GM18507 (cell line): ENCODE data around the gene ST6GALNAC3.

Experiments used
- DNase-seq: peaks from one replicate; pipeline ENCODE4 v3.0.0; 2011; ENCODE audit warnings: low read depth; ENCODE audit not compliant: insufficient read length; ENCODE audit errors: extremely low spot score
- FAIRE-seq: peaks from 2 replicates; lab custom pipeline; 2011; peaks lifted over from hg19 to GRCh38; lab: Jason Lieb, UNC

Gene ST6GALNAC3

DNA sequence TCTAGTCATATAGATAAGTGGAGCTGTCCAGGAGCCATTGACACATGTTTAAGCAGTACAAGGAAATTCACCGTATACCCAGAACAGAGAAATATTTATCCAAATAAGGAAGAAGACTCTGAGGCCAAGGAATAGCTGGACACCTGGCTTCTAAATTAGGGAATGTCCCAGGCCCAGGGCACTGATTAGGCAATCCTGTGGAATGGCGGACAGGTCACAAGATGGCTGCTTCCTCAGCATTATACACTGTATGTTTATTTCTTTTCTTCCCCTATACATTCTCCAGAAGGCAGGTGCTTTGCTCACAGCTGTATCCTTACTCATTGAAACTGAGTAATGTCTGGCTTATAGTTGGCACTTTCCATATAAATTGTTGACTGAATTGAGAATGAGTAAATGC lies 59.4 kb downstream of the ST6GALNAC3 start:
- FAIRE-seq (no peak), DNase-seq (no peak)

DNA sequence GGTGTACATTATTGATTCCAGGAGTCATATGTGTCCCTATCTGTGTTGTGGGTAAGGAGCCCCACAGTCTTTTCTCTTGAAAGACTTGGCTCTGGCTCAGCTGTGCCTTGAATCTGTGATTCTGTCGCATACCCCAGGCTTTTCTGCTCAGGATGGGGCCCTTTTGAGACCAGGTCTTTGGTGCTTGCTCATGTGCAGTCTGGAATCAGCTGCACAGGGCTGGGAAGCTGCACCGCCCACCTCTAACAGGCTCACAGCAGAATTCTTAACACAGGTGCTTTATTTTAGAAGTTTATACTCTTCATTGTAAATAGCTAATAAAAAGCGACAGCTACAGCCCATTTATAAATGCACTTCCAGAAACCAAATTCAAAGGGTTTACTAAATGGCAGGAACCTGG lies 61.3 kb downstream of the ST6GALNAC3 start:
- no peak for DNase-seq
- FAIRE-seq: no peak

DNA sequence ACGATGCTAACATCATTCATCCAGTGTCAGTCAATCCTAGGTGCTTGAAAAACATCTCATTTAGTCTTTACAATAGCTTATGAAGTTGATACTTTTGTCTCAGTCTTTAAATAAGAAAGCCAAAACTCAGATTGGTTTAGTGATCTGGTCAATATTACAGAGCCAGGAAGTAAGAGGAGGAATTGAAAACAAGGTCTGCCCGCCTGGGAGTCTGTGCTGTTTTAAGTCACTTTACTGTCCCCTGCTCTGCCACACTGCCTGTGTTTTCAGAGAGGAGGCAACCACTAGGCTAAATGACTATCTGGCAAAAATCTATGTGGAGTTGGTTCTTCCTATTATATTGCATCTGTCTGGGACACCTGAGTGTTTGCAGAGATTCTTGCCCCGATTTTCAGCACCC lies 62.3 kb downstream of the ST6GALNAC3 start:
- DNase-seq: no peak
- FAIRE-seq: no peak

DNA sequence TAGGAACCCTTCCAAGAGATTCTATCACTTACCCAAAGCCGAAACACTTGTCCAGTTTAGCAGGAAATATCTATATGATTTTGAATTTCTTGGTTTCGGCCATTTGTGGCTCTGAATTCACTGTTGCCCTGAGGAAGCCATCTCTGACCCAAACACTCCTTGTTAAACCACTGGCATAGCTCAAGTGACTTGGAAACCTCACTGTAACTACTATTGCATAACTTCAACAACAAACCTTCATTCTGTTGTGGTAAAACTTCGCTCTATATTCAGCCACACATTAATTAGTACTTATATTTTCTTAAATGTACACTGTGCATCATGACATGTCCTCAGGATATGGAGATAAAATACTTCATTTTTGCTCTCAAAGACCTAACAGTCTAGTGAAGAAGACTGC lies 63.2 kb downstream of the ST6GALNAC3 start:
- DNase-seq (no peak), FAIRE-seq (no peak)

DNA sequence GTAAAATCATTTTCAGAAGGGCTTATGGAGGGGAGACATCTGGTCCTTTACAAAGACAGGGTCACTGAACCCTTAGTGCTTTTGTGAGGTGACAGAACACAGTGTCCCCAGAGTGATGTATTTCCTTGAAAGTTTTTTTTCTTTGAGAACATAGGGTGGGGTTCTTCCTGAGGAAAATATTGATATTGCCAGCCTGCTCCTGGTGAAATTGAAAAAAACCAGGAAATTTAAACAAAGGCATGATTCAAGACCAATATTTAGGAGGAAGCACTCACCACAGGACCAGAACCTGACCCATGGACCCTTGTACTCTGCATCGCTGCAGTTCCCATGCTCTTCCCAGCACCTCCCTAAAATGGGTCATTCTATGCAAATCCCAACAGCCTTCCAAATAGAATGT lies 63.7 kb downstream of the ST6GALNAC3 start:
- DNase-seq: no peak
- no peak for FAIRE-seq

DNA sequence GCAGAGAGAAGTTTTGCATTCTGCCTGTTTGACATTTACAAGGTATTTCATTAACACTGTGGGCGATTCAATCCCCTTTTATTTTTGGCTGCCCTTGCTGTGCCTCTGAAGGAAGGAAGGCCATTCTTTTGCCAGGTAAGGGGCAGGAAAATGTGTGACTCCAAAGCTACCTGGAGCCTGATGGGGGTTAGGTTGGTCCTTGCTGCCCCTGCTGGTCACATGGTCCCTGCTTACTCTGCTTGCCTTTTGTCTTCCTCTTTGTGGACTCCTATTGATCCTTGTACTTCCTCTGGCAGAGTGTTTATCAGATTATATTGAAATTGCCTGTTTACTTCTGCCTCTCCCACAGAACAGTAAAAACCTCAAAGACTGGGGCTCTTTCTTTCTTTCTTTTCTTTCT lies 65.7 kb downstream of the ST6GALNAC3 start:
- FAIRE-seq (no peak), DNase-seq (no peak)

DNA sequence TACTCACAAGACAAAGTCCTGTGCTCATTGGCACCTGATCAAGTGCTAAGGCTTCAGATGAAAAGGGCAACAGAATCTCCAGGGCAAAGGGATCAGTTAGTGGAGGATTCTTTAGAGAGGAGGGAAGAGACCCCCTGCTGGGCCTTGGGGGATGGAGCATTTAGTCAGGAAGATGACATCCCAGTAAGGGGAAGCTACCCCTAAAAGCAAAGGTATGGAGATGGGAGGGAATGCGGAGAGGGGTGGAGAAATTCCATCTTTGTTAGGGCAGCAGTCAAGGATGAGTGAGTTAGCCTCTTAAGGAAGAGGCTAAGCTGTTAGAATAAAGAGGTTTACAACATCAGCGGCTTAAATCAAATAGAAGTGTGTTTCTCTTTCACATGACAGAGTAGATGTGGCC lies 67.4 kb downstream of the ST6GALNAC3 start:
- no peak for DNase-seq

DNA sequence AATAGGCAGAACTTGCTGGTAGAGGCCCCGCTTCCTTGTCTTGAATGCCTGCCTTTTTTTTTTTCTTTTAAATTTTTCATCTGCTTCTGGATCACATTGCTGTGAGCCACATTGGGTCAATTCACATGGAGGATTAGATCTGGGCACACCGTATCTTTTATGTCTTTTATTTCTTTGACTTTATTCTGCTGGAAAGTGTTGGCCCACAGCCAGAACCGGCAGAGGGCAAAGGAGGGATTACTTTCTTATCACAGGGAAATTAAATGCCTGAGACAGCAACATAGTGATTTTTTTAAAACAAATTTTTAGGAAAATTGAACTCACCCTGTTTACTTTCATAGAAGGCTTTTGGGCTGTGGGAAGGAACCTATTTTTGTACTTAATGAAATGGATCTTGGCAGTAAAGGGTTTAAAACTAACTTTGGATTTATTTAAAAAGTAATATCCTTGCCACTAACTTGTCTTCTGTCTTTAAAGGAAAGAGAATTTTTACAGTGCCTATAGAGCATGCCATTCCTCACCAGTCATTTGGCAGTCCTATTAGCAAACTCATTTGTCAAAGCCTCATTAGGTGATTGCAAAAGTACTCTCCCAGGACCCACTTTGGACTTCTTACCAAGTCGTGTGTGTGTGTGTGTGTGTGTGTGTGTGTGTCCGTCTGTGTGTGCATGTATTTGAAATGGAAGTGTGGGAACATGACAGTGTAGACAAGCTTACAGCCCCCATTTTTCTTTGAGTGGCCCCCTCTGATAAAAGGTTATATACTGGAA lies 68.4 kb downstream of the ST6GALNAC3 start:
- FAIRE-seq (no peak), DNase-seq (no peak)

More for the DNA sequence above, 67.4 kb downstream of the ST6GALNAC3 start:
- no peak for FAIRE-seq

DNA sequence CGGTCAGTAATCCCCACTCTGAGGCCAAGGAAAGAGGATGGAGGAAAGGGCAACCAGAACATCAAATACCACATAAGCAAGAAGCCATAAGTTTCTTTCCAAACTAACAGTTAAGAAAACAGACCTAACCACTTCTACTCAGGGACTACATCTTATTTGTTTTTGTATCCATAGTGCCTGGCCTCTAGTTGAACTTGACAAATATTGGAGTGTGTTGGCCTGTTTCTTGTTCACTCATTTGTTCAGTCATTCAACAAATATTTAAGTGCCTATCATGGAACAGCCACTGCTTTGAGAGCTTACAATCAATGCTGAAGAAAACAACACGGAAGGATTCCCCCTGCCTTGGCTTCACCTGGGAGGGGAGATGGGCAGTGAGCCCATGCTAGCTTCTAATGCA lies 69.7 kb downstream of the ST6GALNAC3 start:
- no peak for FAIRE-seq
- no peak for DNase-seq

DNA sequence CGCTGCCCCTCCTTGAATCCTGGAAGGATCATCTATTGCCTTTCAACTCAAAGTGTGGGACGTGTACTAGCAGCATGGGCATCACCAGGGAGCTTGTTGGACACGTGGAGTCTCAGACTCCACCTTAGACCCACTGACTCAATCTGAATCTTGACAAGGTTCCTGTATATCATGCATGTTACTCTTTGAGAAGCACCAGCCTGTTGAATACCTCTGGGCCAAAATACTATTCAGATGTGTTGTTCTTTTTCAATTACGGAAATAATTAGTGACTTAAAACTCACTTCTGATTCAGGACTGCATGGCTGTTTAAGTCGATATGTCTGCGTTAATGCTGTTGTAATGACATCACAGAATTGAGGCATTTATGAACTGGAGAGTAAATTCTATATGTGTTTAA lies 70.8 kb downstream of the ST6GALNAC3 start:
- FAIRE-seq: no peak
- no peak for DNase-seq

DNA sequence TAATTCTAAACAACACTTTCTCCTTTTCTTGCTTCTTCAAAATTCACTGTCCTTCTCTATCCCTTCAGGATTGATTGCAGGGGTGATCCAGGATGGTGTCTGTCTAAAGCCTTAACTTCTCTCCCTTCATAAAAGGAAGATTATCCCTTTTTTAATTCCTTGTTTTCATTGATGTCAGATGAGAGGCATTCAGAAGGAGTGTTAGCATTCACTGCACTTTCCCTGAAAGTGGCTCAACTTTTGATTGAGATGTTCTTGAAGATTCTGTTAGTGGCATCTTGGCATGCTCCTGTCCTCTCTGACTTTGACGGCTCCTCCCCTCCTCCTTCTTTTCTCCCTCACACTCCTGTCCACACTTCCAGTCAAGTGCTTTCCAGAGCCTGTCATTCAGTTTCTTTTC lies 71.6 kb downstream of the ST6GALNAC3 start:
- no peak for FAIRE-seq
- no peak for DNase-seq

DNA sequence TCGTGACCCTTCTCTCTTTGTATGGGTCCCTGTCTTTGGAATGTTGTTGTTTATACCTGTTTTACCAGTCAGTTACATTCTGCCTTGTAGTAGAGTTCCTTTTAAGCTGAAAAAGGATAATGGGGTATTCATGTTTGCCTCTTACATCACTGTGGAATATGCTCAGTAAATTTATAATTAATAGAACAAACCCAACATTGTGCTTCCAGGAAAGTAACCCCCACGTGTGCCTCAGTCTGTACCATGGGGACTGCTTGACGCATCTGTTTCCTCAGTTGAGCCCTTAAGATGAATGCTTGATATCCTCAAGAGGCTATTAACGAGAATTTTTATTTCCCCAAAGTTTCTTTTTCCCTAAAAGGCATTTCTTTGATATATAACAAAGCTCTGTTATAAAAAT lies 73.4 kb downstream of the ST6GALNAC3 start:
- no peak for DNase-seq
- no peak for FAIRE-seq

DNA sequence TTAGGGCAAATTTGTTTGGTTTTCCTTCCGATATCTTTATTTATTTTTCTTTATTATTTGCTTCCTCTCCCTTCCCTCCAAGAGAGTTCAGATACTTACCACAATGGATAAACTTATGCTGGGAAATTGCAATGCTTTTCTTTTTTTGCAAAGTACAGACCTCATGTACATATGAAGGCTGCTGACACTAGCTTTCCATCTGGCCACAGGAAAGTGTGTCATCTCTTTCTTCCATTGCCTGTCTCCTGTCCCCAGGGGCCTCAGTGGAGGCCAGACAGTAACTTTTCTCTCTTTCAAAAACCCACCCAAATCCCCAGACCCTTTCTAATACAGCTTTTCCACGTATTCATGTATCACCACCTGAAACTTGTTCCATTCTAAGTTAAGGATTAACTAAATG lies 73.9 kb downstream of the ST6GALNAC3 start:
- DNase-seq: no peak
- no peak for FAIRE-seq

DNA sequence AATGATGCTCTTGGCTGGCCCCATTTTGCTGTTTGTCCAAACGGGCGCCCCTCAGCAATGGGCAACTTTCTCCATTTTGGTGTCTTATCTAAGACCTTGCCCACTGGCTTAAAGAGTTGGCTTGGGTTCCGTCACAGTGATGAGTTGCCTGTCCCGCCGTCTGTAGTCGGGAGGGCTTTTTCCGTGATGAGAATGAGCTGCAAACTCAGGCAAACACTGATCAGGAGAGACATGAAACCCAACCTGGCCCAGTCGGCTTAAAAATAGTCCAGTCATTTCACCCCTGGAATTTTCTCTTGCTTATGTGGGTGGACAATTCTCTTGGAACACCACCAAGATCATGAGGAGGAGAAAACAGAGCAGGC lies 79.3 kb downstream of the ST6GALNAC3 start:
- FAIRE-seq: no peak
- DNase-seq: no peak

DNA sequence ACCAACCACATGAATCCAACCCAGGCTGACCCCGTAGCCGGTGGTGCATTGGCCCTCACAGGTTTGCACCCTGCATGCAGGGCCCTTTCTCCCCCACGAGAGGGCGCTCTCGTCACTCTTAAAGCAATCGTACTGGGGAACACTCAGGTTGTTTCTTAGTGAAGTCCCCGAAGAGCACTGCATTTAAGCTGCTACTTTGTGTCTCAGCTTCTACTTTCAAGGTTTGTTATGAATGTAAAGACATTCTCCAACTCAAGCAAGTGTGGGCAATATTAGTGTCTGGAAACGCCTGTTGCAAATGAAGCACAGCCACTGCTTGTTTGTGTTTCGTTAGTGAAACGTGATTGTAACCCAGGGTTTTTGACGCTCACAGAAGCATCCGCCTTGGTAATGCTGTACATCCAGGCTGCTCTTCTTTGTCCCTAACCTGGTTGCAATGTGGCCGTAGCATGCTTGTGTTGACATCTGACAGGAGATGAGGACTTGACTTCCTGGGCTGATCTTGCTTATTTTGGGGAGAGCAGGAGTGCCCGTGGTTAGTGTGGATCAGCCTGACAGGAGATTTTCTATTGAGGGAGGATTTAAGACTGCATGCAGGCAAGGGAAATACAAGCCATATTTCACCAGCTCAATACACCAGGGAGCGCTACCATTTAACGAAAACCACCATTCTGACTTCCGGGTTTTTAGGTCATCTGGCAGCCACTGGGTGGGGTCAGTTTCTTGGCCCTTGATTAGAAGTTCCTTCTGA lies 79.8 kb downstream of the ST6GALNAC3 start:
- FAIRE-seq (peak; percentile 81), DNase-seq (peak; percentile 44)

DNA sequence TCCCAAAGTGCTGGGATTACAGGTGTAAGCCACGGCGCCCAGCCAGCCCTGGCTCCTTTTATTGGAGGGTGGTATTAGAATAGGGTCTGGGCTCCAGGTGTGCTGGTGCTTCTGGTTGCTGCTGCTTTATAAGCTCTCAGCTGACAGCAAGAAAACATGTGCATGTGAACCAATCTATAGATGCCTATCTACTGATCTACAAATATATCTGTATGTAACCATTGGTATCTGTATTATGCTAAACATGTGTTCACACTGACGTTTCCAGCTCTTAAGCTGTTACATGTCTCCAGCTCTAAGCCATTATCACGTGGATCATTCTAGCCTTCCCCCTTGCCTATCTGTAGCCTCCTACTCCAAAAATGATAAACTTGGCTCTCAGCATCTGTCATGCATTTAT lies 82.4 kb downstream of the ST6GALNAC3 start:
- no peak for FAIRE-seq
- DNase-seq: no peak

DNA sequence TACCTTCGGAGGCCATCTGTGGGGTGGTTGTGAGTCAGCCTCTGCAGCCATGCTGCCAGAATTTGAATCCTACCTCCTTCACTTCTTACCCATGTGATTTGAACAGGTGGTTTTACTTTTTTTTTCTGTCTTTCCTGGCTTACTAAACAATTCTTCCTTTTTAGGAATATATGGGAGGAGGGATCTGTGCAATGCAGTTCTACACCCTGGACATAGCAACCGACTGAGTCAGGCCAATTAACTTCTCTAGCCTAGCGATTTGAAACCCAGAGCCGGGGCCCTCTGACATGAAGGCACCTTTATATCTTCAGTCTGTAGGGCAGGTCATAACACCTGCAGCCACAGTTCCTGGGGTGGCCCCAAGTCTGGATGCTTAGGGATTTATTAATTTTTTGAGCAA lies 83.6 kb downstream of the ST6GALNAC3 start:
- FAIRE-seq (no peak), DNase-seq (no peak)

DNA sequence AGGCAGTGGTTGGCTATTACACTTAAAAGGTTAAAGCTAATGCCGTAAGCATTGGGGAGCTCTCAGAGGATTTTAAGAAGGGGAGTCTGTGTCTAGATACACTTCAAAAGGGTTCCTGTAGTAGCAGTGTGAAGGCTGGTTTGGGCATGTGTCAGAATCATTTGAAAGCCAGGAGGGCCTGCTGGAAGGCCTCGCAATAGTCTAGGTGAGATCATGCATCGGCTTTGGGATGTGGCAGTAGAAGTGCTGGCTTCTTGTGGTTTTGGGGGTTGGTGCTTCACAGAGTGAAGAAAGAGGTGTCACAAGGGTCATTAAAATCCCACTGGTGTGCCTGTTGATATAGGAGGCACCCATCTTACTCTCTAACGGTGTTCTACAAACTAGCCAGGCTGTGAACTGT lies 85.7 kb downstream of the ST6GALNAC3 start:
- no peak for FAIRE-seq
- no peak for DNase-seq

DNA sequence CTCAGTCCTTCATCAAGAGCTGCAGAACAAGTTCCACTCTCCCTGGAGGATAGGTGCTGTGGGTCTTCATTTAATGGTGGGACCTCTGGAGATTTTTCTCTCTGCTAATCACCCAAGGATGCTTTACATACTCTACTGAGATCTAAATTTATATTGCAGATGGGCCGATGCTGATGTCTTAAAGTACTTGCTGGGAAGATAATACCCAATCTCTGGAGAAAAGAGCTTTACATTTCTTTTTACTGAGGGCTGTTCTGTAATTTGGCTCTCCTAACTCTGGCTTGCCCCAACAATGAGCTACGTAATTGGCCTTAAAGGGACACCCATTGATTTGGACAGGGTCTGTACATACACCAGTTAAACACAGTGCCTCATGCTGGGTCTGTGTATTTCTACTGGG lies 86.9 kb downstream of the ST6GALNAC3 start:
- FAIRE-seq: no peak
- DNase-seq: no peak

DNA sequence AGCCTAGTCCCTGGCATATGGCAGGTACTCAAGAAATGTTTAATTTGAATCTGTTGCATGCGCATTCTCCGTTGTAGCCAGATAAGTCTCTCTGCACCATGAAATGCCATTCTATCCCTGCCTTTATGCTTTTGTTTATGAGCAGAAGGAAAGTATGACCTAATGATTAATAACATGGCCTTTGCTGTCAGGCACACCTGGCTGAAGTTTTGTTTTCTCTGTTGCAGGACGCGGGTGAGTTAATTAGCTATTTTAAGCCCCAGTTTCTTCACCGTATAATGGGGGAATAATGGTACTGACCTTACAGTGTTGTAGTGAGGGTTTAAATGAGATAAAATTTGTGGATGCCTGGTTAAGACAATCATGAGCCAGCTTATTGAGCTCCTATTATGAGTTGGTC lies 87.7 kb downstream of the ST6GALNAC3 start:
- FAIRE-seq (no peak), DNase-seq (no peak)

DNA sequence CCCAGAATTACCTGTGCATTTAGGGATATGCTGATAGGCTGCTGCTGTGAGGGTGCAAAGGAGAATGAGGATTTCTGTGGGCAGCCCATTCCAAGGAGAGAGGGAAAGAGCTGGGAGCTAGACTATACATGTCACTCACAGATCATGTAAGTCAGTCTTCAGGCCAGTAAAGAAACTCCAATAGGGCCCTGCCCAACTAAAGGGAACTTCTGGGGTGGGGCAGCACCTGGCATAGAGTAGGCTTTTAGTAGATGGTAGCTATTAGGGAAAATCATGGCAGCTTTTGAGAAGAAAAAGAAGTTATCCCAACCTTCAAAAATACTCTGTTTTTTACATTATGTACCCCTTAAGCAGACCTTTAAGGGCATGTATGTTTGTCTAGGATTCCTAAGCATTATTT lies 89.6 kb downstream of the ST6GALNAC3 start:
- FAIRE-seq (no peak), DNase-seq (no peak)
